GOT3 (cell line): ENCODE results near the gene IGF2BP3.
A peak's percentile ranks its signal among the peaks of the same experiment; 100 is the strongest.
"Not testable (repeated sequence)": the region's sequence is repeated elsewhere in the genome, so short reads cannot be mapped to it uniquely, and the experiment has no call there.

Source experiments
- DNase-seq: peaks from one replicate; lab custom pipeline; 2025; ENCODE audit warnings: mixed read lengths; lab: John Stamatoyannopoulos, UW

The IGF2BP3 gene

GRCh38 chr7:23341846-23342598 is 128.3 kb downstream of the IGF2BP3 start:
- DNase-seq = no peak

- DNase-seq = no peak
These were observed 131.4 kb downstream of the IGF2BP3 start for GRCh38 chr7:23338863-23339262.

DNA sequence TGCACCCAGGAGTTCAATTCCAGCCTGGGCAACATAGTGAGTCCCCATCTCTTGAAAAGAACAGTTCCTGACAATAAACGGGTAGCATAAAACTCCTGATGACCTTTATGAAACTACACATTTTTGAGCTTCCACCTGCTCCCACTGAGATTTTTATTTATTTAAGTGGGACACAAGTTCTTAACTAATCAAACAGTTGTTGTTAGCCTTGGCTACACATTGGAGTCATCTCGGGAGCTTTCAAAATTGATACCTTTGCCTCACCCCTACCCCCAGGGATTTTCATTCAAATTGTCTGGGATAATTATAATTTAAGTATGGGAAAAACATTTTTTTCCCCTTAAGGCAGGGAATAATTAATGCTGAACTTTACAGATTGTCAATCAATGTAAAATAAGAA is 131.9 kb downstream of the IGF2BP3 start:
- no peak for DNase-seq

DNA sequence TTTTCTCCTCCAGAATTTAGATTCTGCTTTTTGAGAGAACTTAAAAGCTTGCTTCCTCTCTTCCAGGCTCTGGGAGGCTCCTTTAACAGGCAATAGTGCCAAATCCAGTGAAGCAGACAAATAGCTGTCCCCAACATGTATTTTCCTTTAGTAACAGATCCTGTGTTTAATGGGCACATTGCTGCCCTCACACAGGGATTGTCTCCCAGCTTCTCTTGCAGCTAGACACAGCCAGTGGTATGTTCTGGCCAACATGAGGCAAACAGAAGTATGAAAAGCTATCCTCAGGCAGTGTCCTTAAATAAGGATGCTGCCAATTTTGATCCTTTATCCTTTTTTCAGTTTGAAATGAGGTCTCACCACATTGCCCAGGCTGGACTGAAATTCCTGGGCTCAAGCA is 132.9 kb downstream of the IGF2BP3 start:
- DNase-seq = no peak

GRCh38 chr7:23336799-23337283 is 133.4 kb downstream of the IGF2BP3 start:
- no peak for DNase-seq

DNA sequence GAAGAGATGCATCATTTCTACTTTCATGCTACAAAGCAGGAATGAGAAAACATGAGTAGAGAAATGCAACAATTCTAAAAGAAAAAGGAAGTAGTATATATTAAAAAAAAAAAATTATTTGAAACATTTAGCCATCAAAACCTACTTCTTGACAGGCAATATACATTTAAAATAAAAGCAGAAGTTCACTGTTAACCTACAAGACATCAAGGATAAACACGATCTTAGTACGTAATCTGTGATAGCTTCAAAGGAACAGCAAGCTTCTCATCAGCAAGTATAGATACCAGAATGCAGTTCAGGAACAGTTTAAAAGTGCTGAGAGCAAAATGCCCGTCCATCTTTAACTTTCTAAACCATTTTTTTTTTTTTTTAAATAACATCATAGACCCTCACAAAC is 134.2 kb downstream of the IGF2BP3 start:
- DNase-seq = no peak

- DNase-seq = no peak
These were observed 134.7 kb downstream of the IGF2BP3 start for GRCh38 chr7:23335621-23336020.

- DNase-seq = no peak
These were observed 135.2 kb downstream of the IGF2BP3 start for GRCh38 chr7:23335136-23335535.

DNA sequence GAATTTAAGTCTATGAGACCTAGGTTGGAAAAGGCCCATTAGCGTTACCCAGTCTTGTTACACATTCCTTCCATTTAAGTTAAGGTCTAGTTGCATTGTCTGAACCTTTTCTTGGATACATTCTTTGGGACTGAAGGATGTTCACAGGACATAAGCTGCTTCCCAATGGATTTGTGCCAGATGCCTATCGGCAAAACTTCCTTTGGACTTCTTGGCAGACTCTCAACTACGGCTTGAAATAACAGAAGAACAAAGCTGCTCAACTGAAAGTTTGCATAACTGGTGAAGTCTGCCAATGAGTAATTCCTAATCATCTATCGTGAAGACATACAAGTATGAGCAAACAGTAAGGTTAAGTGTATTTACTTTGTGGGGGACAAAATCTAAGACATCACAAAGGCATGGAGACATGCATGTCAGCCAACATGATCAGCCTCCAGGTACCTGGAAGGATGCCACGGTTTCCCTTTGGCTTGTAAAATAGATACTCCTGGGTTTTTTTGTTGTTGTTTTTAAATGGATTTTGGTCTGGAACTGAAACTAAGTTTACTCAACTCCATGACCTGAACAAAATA is 135.7 kb downstream of the IGF2BP3 start:
- peak; percentile 46 for DNase-seq

- DNase-seq = no peak
These were observed 136.5 kb downstream of the IGF2BP3 start for GRCh38 chr7:23333671-23334246.

- DNase-seq = no peak
These were observed 137.2 kb downstream of the IGF2BP3 start for GRCh38 chr7:23332910-23333612.

GRCh38 chr7:23332193-23332592 is 138.1 kb downstream of the IGF2BP3 start:
- DNase-seq = no peak

DNA sequence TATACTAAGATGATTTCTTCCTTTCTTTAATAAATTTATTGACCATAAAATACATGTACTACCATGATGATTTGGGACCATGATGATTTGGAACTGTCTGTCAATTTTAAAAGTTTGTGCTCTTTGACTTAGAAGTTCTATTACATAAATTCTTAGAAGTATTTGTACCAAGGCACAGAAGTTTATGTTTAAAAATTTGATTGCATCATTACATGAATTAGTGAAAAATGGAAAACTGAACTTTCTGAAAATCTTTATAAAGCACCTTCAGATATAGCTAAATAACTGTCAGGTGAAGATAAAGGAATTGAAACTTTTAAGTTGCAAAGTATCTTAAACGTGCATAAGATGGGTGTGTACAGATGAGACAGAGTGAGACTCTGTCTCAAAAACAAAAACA is 139.2 kb downstream of the IGF2BP3 start:
- DNase-seq = no peak

DNA sequence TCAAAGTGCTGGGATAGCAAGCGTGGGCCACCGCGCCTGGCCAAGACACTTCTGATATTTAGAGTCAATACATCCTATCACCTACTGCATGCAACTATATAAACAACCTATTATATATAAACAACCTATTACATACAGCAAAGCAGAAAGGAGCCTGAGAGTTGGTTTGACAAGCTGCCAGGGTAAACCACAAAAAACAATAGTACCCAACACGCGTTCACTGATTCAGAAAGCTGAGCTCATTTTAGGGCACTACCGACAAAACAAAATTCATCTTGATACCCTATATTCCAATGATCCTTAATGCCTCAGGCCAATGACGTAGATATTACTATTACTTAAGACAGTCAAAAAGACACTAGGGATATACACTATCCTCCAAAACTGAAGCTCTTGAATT is 154.9 kb downstream of the IGF2BP3 start:
- no peak for DNase-seq

GRCh38 chr7:23312141-23312540 is 158.2 kb downstream of the IGF2BP3 start:
- DNase-seq = not testable (repeated sequence)

GRCh38 chr7:23308754-23309153 is 161.5 kb downstream of the IGF2BP3 start:
- DNase-seq = no peak

DNA sequence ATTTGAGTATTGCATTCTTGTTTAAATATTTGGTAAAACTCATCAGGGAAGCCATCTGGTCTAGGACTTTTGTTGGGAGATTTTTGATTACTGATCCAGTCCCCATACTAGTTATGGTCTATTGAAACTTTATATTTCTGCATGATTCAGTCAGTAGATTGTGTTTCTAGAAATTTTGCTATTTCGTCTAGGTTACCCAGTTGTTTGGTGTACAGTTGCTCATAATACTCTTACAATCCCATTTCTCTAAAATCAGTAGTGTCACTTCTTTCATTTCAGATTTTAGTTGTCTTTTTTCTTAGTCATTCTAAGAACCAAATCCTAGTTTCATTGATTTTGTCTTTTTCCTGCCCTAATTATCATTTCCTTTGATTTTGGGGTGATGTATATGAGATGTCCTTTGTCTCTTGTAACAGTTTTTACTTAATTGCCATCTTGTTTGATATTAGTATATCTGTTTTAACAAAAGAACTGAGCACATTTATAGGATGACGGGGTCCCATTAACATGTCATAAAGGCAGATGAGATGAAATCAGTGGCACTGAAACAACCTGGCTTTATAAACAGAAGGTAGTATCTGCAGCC is 163.3 kb downstream of the IGF2BP3 start:
- no peak for DNase-seq

DNA sequence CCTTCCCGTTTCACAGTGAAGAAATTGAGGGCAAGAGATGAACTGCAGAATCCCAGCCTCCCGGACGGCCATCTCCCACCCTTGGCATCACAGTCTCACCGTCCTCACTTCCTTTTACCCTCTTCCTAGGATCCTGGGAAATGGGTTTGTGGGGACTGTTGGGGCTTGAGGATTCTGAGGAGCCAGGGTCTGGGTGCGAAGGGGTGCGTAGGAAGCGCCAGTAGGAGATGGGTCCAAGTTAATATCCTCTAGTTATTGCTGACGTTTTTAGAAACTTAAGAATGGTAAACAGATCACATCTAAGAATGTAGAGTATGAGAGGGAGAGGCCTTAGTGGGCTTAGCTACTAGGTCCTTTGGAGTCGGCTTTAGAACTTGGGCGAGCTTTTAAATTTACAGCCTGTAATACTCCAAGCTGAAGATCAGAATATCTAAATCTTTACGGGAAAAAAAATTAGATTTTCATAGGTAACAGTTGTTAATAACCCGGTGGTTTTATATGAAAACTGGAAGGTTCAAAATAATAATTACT is 170.5 kb downstream of the IGF2BP3 start:
- no peak for DNase-seq

DNA sequence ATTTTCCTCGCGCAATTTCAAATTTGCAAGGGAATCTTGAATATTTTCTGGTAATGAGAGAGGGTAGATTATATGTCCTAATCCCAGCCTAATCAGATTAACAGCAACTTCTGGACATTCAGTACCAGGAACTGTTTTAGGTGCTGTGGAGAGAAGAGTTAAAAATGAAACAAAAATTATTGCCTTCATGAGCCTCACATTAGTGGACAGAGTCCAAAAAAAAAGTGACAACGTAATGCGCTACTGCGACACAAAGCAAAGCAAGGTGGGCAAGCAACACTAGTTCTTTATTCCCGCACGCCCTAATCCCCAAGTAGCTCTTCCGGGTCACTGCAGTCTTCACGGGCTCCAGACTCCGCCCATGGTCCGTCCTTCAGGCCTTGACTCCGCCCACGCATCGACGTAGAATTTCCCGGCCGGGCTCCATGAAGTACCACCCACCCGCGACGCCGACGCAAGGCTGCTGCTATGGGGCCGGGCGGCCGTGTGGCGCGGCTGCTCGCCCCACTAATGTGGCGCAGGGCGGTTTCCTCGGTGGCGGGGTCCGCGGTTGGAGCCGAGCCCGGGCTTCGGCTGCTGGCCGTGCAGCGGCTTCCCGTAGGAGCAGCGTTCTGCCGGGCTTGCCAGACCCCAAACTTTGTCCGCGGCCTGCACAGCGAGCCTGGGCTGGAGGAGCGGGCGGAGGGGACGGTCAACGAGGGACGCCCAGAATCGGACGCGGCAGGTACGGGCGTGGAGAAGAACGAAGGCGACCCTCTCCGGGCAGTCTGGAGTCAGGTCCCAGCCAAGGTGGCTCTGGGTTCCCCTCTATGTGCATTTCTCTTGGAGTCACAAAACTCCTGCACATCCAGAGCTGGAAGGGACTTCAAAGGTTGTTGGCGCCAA is 171.2 kb downstream of the IGF2BP3 start, which contains the start of gene MALSU1:
MALSU1 (plus strand) TSS at position 455 of the 885 bp plus-strand sequence; CDS start at position 469, 14 bp downstream.
- DNase-seq = peak; percentile 89

DNA sequence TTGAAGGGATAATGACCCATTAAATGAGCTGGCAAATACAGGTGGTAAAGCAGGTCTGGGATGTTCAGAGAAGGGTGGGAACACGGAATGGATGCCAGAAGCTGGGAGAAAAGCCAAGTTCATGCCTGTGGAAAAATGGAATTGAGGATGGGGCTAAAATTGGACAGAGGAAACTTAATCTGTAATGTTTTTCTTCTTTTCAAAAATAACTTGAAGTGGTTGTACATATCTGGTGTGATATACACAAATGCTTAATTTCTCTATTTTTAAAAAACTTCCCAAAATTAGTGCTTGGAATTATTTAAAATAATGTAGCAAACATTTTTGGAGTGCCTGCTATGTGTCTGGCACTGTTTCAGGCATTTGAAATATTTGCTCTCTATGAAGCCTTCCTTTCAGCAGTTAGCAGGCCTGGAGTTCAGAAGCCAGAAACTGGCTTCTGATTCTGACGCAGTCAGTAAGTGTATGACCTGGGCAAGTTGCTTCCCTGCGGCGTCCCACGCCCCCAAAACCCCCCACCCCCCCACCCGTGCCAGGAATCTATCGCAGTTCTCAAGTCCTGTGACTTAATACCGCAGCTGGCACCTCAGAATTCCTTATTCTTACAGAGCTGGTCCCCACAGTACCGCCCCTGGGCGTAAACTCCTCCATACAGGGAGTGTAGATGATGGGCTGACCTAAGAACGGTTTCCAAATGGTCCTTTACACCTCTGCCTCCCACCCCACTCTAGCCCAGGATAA is 172.0 kb downstream of the IGF2BP3 start:
- DNase-seq = no peak
